ENCODE data around the gene ATG5. TPM values are rescaled to one million over a fixed set of nuclear protein-coding genes. Genes with fewer than 3 reads are reported as not detected.

Gene ATG5
- total and polyA plus RNA-seq, 3 experiments from 2014 or later, result 39.0 to 45.0 (median 44.5) TPM

DNA sequence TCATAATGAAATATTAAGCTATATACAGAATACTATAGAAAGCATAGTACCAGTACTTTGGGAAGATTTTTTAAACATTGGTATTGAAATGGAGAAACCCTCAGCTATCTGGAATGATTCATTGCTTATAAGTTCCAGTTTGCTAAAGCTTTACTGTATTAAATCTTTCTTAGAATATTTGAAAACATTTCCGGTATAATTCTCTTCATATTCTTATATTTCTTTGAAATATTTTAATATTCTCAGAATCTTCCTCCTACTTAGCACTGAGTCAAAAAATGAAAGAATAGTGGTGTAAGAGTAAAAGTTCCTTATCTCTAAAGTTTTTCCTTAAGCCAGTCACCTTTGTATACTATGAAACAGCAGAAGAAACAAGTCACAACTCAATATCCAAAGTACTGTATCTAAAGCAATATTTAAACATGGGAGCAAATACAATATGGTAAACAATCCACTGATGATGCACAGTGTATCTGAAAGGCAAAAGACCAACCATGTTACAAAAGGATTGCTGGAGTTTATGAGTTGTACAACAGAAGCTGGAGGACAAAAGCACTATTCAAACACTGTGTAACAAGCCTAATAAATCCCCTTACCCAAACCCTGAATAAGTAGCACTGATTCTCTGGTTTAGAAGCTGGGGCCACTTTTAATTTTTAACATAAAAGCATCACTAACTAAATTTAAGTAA is 137.3 kb downstream of the ATG5 start:
- H3K27ac ChIP-seq (ENCODE audit: low read depth, low read length), result no peak overlapping the region
- H3K4me3 ChIP-seq (ENCODE audit: low read length), result no peak overlapping the region
- no peaks in the 10 kb centered on the region for H3K9me3 ChIP-seq (ENCODE audit: low read length)
- no peaks in the 10 kb centered on the region for H3K27me3 ChIP-seq (ENCODE audit: insufficient read depth, low read length, poor library complexity, severe bottlenecking)
- ChIA-PET POLR2A (no interaction called here), CTCF (interaction anchor here (1.2 to 1.5 kb wide), 2 partner anchors 25 to 26 kb away, joined by 3 read pairs; no protein-coding TSS in a partner anchor)
- Mint-ChIP-seq H3K9me3 (no peaks in the 10 kb centered on the region), H3K4me3 (no peak overlapping the region), H3K27ac (peak overlapping the region in 1 of 8 donors; percentile 27), H3K27me3 (no peaks in the 10 kb centered on the region), H3K36me3 (peaks cover 6 to 11% (median 7%) of the 10 kb centered on the region in 3 donors), H3K4me1 (peaks cover 44 to 61% (median 55%) of the 10 kb centered on the region in 3 donors)
- DNase-seq, result no peak
- H3K4me1 ChIP-seq (ENCODE audit: insufficient read depth, low read length), result peaks cover 26% of the 10 kb centered on the region
- H3K36me3 ChIP-seq (ENCODE audit: insufficient read depth, low read length), result no peaks in the 10 kb centered on the region

DNA sequence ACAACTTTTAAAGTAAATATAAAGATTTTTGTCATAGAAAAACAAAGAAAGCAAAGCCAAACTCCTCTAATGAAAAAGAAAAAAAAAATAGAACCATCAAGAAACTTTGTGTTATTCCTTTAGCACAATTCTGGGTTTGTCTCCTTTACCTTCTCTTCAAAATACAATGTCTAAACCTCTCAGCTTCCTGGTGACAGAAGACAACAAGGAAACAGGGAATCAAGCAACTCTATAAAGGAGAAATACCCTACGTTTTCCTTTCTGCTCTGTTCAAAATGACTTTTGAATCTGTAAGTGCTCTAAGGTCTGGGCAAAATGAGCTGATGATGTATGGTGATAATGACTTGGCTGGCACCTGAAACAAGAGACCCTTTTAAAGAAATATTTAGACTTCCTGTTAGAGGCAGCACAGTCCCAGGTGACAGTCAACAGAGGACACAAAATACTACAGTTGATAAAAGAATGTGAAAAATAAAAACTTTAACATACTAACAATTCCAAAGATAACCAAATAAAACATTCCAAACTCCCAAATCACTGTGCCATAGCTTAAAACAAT is 138.1 kb downstream of the ATG5 start:
- POLR2A ChIA-PET, result no interaction called here
- H3K27me3 Mint-ChIP-seq, result no peaks in the 10 kb centered on the region
- Histone ChIP-seq H3K36me3 (ENCODE audit: insufficient read depth, low read length) (no peaks in the 10 kb centered on the region), H3K4me1 (ENCODE audit: insufficient read depth, low read length) (peaks cover 26% of the 10 kb centered on the region), H3K27ac (ENCODE audit: low read depth, low read length) (no peak overlapping the region), H3K27me3 (ENCODE audit: insufficient read depth, low read length, poor library complexity, severe bottlenecking) (no peaks in the 10 kb centered on the region), H3K9me3 (ENCODE audit: low read length) (no peaks in the 10 kb centered on the region), H3K4me3 (ENCODE audit: low read length) (no peak overlapping the region)
- CTCF ChIA-PET, result interaction anchor here (0.7 to 1.5 kb wide), 2 partner anchors 24 kb away, joined by 3 to 4 read pairs; no protein-coding TSS in a partner anchor
- DNase-seq, result no peak
- H3K4me1 Mint-ChIP-seq, result peaks cover 46 to 64% (median 63%) of the 10 kb centered on the region in 3 donors
- peaks cover 6 to 11% (median 7%) of the 10 kb centered on the region in 3 donors for H3K36me3 Mint-ChIP-seq
- H3K4me3 Mint-ChIP-seq, result peak overlapping the region in 5 of 7 donors; percentile 1 to 27 (median 9)
- H3K27ac Mint-ChIP-seq, result peak overlapping the region in 6 of 8 donors; percentile 2 to 73 (median 34)
- no peaks in the 10 kb centered on the region for H3K9me3 Mint-ChIP-seq

DNA sequence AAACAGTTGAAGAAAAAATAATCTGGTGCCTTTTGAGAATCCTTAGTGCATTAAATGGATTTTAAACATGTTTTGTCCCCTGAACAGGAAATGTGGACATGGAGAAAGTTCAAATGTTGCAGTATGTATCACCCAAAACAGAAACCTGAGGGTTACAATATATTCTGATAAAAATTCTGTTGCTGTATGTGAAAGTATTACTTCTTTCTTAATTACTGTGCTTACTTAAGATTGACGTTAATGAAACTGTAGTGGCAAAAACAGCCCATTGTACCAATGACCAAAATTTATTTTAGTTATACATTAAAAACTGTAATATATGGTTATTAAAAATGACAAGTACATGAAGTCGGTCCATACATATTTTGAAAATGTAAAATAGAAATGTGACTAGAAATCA is 138.8 kb downstream of the ATG5 start:
- H3K27ac Mint-ChIP-seq, result peak overlapping the region in 4 of 8 donors; percentile 39 to 65 (median 54)
- no peaks in the 10 kb centered on the region for H3K9me3 Mint-ChIP-seq
- no peaks in the 10 kb centered on the region for H3K27me3 Mint-ChIP-seq
- H3K27me3 ChIP-seq (ENCODE audit: insufficient read depth, low read length, poor library complexity, severe bottlenecking), result no peaks in the 10 kb centered on the region
- peaks cover 6 to 11% (median 7%) of the 10 kb centered on the region in 3 donors for H3K36me3 Mint-ChIP-seq
- no peaks in the 10 kb centered on the region for H3K36me3 ChIP-seq (ENCODE audit: insufficient read depth, low read length)
- H3K9me3 ChIP-seq (ENCODE audit: low read length), result no peaks in the 10 kb centered on the region
- no peak overlapping the region for H3K4me3 ChIP-seq (ENCODE audit: low read length)
- peaks cover 26% of the 10 kb centered on the region for H3K4me1 ChIP-seq (ENCODE audit: insufficient read depth, low read length)
- no peak for DNase-seq
- H3K27ac ChIP-seq (ENCODE audit: low read depth, low read length), result no peak overlapping the region
- H3K4me3 Mint-ChIP-seq, result peak overlapping the region in 4 of 7 donors; percentile 44 to 52 (median 48)
- H3K4me1 Mint-ChIP-seq, result peaks cover 52 to 72% (median 71%) of the 10 kb centered on the region in 3 donors
- CTCF ChIA-PET, result interaction anchor here (0.7 kb wide), 1 partner anchor 25 kb away, joined by 4 read pairs; no protein-coding TSS in a partner anchor
- POLR2A ChIA-PET, result interaction anchor here (0.6 kb wide), 1 partner anchor 1050 kb away, joined by 3 read pairs; a partner anchor contains a TSS

DNA sequence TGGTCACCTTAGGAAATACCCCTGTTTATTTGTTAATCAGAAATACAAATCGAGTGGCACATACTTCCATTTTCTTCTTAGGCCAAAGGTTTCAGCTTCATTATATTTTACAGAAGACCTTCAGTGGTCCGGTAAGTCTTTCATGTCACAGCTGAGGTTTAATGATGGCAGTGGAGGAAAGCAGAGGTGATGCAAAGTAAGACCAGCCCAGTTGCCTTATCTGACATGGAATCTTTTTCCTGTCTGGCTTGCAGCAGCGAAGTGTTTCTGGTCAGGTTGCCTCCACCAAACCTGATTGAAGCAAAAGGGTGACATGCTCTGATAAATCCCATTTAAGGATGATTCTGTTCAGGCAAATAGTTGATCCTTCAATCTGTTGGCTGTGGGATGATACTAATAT is 139.4 kb downstream of the ATG5 start:
- peak overlapping the region in 7 of 8 donors; percentile 10 to 65 (median 42) for H3K27ac Mint-ChIP-seq
- H3K27me3 Mint-ChIP-seq, result no peaks in the 10 kb centered on the region
- H3K4me3 ChIP-seq (ENCODE audit: low read length), result no peak overlapping the region
- H3K27ac ChIP-seq (ENCODE audit: low read depth, low read length), result no peak overlapping the region
- H3K27me3 ChIP-seq (ENCODE audit: insufficient read depth, low read length, poor library complexity, severe bottlenecking), result no peaks in the 10 kb centered on the region
- H3K9me3 Mint-ChIP-seq, result no peaks in the 10 kb centered on the region
- POLR2A ChIA-PET, result interaction anchor here (0.6 kb wide), 1 partner anchor 1049 kb away, joined by 3 read pairs; a partner anchor contains a TSS
- H3K4me1 ChIP-seq (ENCODE audit: insufficient read depth, low read length), result peaks cover 26% of the 10 kb centered on the region
- CTCF ChIA-PET, result interaction anchor here (1.2 kb wide), 1 partner anchor 22 kb away, joined by 5 read pairs; no protein-coding TSS in a partner anchor
- H3K4me3 Mint-ChIP-seq, result peak overlapping the region in 5 of 7 donors; percentile 38 to 52 (median 45)
- H3K36me3 Mint-ChIP-seq, result peaks cover 6 to 9% (median 7%) of the 10 kb centered on the region in 3 donors
- H3K9me3 ChIP-seq (ENCODE audit: low read length), result no peaks in the 10 kb centered on the region
- H3K4me1 Mint-ChIP-seq, result peaks cover 51 to 77% (median 71%) of the 10 kb centered on the region in 3 donors
- DNase-seq, result no peak
- H3K36me3 ChIP-seq (ENCODE audit: insufficient read depth, low read length), result no peaks in the 10 kb centered on the region

DNA sequence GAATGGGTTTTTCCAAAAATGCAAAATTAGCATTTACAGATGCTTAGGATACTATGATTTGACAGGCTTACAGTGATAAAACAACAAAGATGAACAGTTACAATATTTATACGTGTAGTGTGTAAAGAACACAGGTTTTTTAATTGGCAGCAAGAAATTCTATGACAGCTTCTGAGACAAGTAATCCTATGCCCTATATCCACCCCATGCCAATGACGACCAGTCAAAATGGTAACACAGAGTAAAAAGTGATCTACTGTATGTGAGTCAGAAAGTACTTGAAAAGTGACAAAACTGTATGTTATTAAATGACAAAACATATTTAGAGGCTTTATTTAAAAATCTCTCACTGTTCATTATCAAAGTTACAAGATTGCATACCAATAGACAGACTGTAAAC is 139.9 kb downstream of the ATG5 start:
- peaks cover 6 to 9% (median 7%) of the 10 kb centered on the region in 3 donors for H3K36me3 Mint-ChIP-seq
- peak overlapping the region in 5 of 8 donors; percentile 9 to 36 (median 11) for H3K27ac Mint-ChIP-seq
- H3K4me3 Mint-ChIP-seq, result peak overlapping the region in 1 of 7 donors; percentile 52
- ChIA-PET CTCF (interaction anchor here (1.2 kb wide), 1 partner anchor 22 kb away, joined by 5 read pairs; no protein-coding TSS in a partner anchor), POLR2A (no interaction called here)
- peaks cover 28% of the 10 kb centered on the region for H3K4me1 ChIP-seq (ENCODE audit: insufficient read depth, low read length)
- no peak overlapping the region for H3K27ac ChIP-seq (ENCODE audit: low read depth, low read length)
- DNase-seq, result no peak
- H3K9me3 Mint-ChIP-seq, result no peaks in the 10 kb centered on the region
- H3K4me1 Mint-ChIP-seq, result peaks cover 53 to 79% (median 71%) of the 10 kb centered on the region in 3 donors
- no peaks in the 10 kb centered on the region for H3K27me3 Mint-ChIP-seq
- no peak overlapping the region for H3K4me3 ChIP-seq (ENCODE audit: low read length)
- no peaks in the 10 kb centered on the region for H3K27me3 ChIP-seq (ENCODE audit: insufficient read depth, low read length, poor library complexity, severe bottlenecking)
- no peaks in the 10 kb centered on the region for H3K36me3 ChIP-seq (ENCODE audit: insufficient read depth, low read length)
- H3K9me3 ChIP-seq (ENCODE audit: low read length), result no peaks in the 10 kb centered on the region

DNA sequence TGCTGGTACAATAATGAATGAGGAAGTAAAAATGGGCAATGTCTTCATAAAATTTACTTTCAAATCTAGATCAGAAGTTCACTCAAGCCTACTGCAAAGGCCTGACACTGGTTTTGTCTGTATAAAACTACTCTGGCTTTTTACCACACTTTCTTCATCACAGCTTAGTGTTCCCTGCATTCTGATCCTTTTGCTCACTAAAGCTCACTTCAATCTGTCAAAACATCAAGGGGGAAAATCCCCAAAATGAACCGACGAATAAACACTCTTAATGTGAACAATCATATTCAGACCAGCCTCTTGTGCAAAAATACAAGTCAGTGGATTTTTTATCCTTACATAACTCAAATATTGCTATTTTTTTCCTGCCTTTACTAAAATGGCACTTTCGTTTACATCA is 140.9 kb downstream of the ATG5 start:
- Mint-ChIP-seq H3K9me3 (no peaks in the 10 kb centered on the region), H3K36me3 (peaks cover 6 to 9% (median 7%) of the 10 kb centered on the region in 3 donors), H3K27ac (no peak overlapping the region), H3K4me3 (no peak overlapping the region), H3K4me1 (peaks cover 53 to 79% (median 71%) of the 10 kb centered on the region in 3 donors), H3K27me3 (no peaks in the 10 kb centered on the region)
- H3K4me1 ChIP-seq (ENCODE audit: insufficient read depth, low read length), result peaks cover 38% of the 10 kb centered on the region
- DNase-seq, result no peak
- no peak overlapping the region for H3K27ac ChIP-seq (ENCODE audit: low read depth, low read length)
- no peak overlapping the region for H3K4me3 ChIP-seq (ENCODE audit: low read length)
- no peaks in the 10 kb centered on the region for H3K36me3 ChIP-seq (ENCODE audit: insufficient read depth, low read length)
- ChIA-PET CTCF (no interaction called here), POLR2A (no interaction called here)
- no peaks in the 10 kb centered on the region for H3K9me3 ChIP-seq (ENCODE audit: low read length)
- no peaks in the 10 kb centered on the region for H3K27me3 ChIP-seq (ENCODE audit: insufficient read depth, low read length, poor library complexity, severe bottlenecking)

DNA sequence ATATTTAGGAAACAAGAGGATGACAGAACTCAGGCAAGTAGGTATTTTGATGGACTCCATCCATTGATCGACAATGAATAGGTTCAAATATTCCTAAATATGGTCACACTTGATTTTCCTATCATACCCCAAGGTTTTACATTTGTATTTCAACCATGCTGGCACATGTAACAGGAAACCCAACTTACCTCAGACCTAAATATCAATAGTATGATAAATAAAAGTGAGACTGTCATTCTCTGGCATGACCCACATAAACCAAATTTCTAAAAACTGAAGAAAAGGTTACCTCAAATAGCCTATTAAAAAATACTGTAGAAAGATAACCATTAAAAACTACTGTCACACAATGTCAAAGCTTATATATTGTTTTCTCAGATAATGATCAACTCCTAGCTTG is 142.1 kb downstream of the ATG5 start:
- Histone ChIP-seq H3K36me3 (ENCODE audit: insufficient read depth, low read length) (no peaks in the 10 kb centered on the region), H3K9me3 (ENCODE audit: low read length) (no peaks in the 10 kb centered on the region), H3K27me3 (ENCODE audit: insufficient read depth, low read length, poor library complexity, severe bottlenecking) (no peaks in the 10 kb centered on the region), H3K4me3 (ENCODE audit: low read length) (no peak overlapping the region), H3K27ac (ENCODE audit: low read depth, low read length) (no peak overlapping the region), H3K4me1 (ENCODE audit: insufficient read depth, low read length) (peaks cover 50% of the 10 kb centered on the region)
- Mint-ChIP-seq H3K9me3 (no peaks in the 10 kb centered on the region), H3K27ac (peak overlapping the region in 1 of 8 donors; percentile 20), H3K4me1 (peaks cover 46 to 72% (median 64%) of the 10 kb centered on the region in 3 donors), H3K27me3 (no peaks in the 10 kb centered on the region), H3K36me3 (peaks cover 6 to 9% (median 7%) of the 10 kb centered on the region in 3 donors), H3K4me3 (peak overlapping the region in 4 of 7 donors; percentile 24 to 44 (median 28))
- ChIA-PET CTCF (no interaction called here), POLR2A (interaction anchor here (0.6 to 1.0 kb wide), 2 partner anchors 11 to 94 kb away, joined by 3 read pairs; no protein-coding TSS in a partner anchor)
- DNase-seq, result no peak
